Stimulated activated CD8-positive, alpha-beta memory T cell treated with anti-CD3 and anti-CD28 coated beads, Interleukin-12 subunit alpha, Interleukin-12 subunit beta, amount 100 ng/mL, for 24 hours (primary cell): ENCODE results near the gene UBE2G1.
A peak's percentile ranks its signal among the peaks of the same experiment; 100 is the strongest.
"Not testable (repeated sequence)": the region's sequence is repeated elsewhere in the genome, so short reads cannot be mapped to it uniquely, and the experiment has no call there.

ENCODE experiments used
- DNase-seq: peaks from one replicate; pipeline ENCODE4 v3.0.0-alpha.2; 2020; ENCODE audit errors: extremely low read depth

The UBE2G1 gene, protein sequence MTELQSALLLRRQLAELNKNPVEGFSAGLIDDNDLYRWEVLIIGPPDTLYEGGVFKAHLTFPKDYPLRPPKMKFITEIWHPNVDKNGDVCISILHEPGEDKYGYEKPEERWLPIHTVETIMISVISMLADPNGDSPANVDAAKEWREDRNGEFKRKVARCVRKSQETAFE

DNA sequence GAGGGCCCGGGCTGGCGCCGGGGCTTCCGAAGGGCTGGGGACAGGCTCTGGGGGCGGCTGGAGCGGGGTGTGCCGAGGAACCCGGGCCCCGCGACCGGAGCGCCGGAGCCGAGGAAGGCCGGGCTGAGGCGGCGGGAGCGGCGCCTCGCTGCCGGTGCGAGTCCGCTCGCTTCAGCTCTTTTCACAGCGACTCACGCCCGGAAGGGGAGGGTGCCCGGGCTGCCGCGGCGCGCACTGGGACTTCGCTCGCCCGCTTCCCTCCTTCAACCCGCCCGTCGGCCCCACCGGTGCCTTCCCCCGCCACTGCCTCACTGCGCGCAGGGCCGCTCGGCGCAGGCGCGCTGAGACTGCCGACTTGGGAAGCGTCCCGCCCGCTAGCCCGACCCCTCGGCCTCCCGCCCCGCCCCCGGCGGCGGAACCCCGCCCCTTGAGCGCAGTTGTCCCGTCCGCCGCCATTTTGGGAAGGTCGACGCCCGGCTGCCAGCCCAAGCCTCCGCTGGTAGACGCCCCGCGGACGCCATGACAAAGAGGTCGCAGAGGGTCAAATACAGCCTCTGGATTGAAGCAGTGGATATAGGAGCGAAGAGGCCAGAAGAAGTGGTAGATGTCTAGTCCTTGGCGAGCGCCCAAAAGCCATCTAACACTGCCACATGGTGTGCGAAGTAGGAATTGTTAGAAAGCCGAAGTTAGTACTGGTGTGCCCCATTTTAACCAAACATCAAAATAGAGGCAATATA is at the start of gene UBE2G1:
Gene UBE2G1, minus strand, starts transcription at position 349 of the 737 bp plus-strand sequence. CDS start 359 bp downstream, outside the sequence.
- DNase-seq = peak; percentile 98

DNA sequence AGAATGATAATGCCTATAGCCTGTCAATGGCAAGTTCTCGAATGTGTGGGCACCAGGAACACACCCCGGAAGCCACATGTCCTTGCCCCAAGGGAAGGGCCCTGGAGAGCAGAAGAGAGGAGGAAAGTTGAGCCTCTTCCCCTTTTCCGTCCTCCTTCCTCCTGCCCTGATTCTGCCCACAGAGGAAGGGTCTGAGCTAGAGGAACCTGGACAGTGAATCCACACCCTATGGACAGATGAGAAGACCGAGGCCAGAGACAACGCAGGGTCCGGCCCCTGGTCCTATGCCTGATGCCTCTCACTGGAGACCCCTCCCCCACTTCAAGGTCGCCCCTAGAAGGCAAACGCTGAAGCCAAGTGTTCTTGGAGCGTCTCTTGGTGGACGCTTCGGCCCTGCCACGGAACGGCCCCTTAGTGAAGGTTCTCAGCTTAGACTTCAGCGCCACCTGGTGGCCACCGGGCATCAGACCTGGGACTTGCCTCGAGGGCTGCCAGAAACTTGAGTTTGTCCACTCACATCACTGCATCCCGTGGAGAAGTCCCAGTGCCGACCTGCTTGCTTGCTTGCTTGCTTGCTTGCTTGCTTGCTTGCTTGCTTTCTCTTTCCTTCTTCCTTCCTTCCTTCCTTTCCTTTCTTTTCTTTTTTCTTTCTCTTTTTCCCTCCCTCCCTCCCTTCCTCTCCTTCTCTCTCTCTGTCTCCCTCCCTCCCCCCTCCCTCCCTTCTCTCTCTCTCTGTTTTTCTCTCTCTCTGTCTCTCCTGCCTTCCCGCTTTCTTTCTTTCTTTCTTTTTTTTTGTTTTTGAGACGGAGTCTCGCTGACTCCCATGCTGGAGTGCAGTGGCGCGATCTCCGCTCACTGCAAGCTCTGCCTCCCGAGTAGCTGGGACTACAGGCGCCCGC is 46.7 kb upstream of the UBE2G1 start:
- DNase-seq = peak; percentile 76

DNA sequence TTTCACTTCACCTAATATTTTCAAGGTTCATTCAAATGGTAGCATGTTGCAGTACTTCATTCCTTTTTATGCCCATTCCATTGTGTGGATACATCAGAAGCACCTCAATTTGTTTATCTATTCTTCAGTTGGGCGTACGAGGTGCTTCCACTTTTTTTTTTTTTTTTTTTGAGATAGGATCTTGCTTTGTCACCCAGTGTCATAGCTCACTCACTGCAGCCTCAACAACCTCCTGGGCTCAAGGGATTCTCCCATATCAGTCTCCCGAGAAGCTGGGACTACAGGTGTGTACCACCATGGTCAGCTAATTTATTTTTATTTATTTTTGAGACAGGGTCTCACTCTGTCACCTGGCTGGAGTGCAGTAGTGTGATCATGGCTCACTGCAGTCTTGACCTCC is 44.7 kb upstream of the UBE2G1 start:
- DNase-seq = no peak

DNA sequence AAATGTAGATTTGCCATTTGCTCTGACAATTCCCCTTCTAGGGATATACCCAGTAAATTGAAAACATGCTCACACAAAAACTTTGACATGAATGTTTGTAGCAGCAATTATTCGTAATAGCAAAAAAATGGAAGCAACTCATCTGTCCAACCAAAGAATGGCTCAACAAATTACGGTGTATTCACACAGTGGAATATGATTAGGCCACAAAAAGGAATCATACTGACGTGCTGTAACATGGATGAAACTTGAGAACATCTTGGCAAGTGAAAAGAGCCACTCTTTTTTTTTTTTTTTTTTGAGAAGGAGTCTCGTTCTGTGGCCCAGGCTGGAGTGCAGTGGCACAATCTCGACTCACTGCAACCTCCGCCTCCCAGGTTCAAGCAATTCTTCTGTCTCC is 43.2 kb upstream of the UBE2G1 start:
- no peak for DNase-seq

DNA sequence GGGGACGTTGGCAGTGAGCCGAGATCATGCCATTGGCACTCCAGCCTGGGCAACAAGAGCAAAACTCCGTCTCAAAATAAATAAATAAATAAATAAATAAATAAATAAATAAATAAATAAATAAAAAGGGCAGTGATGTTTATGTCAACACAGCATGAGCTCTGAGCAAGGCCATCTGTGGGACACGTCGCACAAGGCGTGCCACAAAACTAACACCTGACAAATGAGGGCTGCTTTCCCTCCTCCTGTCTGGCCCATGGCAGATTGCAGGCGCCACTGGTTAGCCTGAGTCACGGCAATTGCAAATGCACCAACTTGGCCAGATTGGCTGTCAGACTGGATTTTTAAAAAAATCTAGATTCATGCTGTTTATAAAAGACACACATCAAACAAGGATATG is 41.4 kb upstream of the UBE2G1 start:
- DNase-seq = no peak

DNA sequence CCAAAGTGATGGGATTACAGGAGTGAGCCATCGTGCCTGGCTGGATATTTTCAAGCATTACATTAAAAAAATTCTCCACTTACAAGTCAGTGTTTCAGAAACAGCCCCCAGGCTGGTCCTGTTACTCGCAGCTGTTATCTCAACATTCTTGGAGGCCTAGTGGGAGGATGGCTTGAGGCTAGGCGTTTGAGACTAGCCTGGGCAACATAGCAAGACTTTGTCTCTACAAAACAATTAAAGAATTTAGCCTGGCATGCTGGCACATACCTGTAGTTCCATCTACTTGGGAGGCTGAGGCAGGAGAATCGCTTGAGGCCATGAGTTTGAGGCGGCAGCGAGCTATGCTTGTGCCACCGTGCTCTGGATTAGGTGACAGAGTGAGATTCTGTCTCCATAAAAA is 40.7 kb upstream of the UBE2G1 start:
- DNase-seq = no peak

DNA sequence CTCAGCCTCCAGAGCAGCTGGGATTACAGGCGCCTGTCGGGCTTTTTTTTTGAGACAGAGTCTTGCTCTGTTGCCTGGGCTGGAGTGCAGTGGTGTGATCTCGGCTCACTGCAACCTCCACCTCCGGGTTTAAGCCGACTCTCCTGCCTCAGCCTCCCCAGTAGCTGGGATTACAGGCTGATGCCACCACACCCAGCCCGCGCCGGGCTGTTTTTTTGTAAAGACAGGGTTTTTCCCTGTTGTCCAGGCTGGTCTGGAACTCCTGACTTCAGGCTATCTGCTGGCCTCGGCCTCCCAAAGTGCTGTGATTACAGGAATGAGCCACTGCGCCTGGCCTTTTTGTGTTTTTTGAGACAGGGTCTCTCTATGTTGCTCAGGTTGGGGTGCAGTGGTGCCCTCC is 39.9 kb upstream of the UBE2G1 start:
- DNase-seq = no peak

DNA sequence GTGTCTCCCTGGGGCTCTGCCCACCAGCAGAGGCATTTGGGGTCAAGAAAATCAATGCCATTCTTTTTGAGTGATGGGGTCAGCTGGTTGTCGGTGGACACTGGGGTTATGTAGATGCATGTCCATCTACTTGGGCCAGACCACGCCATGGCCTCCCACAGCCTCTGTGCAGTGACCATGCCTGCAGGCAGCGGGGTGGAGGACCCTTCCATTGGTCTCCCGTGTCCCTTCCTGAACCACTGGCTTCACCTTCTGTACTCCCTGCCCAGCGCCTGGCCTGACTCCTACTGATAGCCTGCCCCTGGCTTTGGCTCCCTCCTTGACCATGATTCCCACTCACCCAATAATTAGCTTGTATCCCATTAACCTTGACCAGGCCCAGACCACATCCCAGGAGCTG is 39.2 kb upstream of the UBE2G1 start:
- DNase-seq = no peak

DNA sequence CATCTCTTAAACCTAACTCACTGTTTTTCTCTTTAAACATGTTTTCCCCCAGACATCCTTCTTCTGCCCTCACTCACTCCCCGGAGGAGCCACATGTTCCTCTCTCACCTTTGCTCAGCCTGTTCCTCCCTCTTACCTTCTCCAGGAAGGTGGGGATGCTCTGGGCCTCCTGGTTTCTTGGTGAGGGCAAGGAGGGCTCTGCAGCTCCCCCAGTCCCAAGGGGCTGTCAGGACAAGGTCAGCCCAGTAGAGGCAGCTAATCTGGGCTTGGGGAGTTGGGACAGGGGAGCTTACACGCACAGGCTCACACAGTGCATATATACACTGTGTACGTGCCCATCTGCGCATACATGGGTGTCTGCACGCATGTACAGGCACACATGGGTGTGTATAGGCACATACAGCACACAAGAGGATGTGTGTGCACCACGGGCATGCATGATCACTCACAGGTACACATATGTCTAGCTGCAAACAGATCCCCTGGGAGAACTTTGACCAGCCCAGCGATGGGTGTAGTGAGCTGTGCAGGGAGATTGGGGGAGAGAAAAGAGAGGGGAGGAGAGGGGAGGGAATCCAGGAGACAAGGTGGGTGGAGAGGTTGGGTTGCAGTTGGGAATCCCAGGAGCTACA is 38.7 kb upstream of the UBE2G1 start:
- no peak for DNase-seq

DNA sequence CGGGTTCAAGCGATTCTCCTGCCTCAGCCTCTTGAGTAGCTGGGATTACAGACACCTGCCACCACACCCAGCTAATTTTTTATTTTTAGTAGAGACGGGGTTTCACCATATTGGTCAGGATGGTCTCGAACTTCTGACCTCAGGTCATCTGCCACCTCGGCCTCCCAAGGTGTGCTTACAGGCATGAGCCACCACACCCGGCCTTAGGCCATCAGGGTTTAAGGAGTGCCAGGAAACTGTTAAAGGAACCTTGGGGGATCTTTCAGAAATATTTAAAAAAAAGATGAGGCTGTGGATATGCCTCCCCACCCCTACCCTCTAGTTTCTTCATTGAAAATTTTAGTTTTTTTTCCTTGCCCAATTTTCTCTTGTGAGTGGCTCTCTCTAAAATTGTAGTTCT is 31.4 kb upstream of the UBE2G1 start:
- no peak for DNase-seq

DNA sequence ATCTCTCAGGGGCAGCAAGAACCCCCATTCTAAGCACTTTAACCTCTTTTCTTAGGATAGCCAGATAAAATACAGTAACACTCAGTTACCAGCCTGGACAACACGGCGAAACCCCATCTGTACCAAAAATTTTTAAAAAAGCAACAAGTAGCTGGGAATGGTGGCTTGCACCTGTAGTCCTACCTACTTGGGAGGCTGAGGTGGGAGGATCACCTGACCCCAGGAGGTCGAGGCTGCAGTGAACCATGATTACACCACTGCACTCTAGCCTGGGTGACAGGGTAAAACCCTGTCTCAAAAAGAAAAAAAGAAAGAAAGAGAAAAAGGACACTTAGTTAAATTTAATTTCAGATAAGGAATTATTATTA is 28.6 kb upstream of the UBE2G1 start:
- no peak for DNase-seq

DNA sequence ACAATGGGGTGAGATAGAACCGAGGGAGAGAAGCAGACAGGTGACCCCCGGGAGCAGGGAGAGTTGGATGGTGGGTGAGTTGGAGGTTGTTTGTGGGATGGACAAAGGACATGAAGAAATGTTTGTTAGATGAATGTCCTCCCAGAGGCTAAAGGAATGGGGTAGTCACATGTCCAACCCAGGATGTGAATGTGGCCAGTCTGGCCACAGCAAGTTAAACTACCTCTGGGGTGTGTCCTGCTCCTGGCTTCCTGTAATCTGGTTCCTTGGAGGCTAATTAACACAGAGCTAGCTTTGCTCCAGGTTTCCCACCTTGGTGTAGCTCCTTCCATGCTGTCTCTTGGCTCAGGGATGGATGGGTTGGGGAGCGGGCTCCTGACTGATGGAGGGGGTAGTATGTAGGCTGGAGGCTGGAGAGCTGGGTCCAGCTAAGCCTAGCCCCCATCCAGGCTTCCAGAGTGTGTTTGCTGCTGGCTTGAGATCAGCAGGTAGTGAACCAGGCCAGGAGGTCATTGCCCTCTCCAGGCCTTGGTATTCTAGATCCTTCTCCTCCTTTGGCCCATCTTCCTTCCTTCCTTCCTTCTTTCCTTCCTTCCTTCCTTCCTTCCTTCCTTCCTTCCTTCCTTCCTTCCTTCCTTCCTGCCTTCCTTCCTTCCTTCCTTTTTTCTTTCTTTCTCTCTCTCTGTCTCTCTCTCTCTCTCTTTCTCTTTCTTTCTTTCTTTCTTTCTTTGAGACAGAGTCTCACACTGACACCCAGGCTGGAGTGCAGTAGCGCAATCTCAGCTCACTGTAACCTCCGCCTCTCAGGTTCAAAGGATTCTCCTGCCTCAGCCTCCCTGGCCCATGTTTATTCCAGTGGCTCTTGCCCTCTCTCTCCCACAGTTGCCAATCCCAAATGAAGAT is 28.0 kb upstream of the UBE2G1 start:
- no peak for DNase-seq

DNA sequence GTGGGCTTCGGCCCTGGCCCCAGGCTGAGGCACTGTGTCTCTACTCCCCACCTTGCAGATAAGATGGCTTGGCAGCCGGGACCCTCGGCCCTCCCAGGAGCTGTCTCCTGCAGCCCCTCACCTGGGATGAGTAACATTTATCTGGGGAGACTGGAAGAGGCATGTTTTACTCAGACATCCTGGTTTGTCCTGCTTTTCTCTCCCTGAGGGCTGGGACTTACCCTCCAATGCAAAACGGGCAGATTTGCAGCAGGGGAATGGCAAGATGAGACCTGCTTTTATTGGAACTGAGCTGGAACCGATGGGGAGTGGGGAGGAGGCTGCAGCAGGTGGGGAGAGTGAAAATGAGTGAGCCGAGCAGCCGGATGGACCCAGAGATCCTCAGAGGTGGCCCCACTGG is 27.3 kb upstream of the UBE2G1 start:
- DNase-seq = no peak

DNA sequence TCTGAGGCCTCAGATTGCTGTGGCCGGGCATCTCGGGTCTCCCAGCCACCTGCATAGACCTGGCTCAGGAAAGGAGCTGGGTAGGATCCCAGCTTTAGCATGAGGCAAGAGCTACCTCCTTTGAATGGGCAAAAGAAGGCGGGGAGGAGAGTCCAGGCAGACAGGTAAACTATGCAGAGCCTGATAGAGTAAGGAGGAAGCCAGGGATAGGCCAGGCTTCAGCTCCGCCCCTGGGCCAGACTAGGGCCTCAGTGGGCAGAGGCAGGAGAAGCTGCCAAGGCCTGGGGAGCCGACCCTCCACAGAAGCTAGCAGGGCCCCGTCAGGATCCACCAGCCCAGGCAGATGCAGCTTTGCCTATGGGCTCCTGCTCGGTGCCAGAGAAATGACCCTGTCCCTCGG is 22.6 kb upstream of the UBE2G1 start:
- no peak for DNase-seq

DNA sequence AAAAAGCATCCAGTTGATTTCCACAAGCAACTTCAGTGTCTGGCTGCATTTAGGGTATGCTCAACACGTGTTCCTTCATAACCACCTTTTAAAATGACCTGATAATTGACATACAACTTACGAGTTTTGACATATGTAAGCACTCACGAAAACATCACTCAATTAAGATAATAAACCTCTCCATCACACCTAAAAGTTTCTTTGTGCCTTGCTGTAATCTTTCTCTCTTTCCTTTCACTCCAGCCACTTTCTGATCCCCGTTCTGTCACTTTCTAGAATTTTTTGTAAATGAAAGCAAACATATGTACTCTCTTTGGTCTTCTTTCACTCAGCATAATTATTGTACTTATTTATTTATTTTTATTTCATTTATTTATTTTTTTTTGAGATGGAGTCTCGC is 20.7 kb upstream of the UBE2G1 start:
- no peak for DNase-seq

DNA sequence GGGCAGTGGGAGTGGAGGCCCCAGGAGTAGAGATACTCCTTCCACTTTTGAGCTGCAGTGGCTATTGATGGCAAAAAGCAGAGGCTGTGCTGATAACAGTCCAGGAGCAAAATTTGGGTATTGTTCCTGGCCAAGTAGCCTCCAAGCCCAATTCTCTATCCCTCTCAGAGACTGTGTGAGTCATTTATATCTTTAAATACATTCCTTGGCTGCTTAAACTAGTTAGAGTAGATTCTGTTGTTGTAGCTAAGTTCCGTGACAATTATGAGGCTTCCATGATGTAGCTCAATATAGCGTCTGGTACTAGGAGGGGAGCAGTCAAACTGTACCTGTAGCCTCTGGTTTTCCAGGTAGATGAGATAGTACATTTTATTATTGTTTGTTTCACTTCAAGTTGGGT is 19.9 kb upstream of the UBE2G1 start:
- no peak for DNase-seq

DNA sequence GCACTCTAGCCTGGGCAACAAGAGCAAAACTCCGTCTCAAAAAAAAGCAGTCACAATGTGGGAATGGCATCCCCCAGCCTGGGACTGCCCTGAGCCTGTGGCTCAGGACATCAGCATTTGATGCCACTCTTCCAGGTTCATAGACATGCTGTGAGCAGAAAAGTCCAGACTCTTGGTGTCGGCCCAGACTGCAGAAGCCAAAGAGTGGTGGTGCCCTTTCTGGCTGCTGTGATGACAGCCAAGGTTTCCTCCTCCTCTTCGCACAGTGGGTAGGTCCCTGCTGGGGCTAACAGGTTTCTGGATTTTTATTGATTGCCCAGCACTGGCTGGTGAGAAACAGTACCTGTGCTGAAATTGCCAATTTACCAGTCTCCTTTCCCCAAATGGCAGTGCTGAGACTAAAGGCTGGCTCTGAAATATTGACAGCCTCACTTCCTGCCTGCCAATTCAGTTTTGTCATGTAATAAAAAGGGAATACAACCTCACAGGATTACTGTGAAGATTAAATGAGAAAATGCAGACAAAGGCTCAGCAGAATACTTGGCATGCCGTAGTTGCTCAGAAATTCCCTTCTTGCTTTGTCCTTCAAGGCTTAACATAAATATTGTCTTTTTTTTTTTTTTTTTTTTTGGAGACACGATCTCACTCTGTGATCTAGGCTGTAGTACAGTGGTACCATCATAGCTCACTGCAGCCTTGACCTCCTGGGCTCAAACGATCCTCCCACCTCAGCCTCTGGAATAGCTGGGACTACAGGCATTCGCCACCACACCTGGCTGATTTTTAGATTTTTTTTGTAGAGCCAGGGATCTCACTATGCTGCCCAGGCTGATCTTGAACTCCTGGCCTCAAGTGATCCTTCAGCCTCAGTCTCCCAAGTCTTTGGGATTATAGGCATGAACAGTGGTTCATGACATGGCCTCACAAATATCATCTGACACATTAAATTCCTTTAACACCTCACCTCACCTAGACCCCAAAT is 15.5 kb upstream of the UBE2G1 start:
- DNase-seq = no peak

DNA sequence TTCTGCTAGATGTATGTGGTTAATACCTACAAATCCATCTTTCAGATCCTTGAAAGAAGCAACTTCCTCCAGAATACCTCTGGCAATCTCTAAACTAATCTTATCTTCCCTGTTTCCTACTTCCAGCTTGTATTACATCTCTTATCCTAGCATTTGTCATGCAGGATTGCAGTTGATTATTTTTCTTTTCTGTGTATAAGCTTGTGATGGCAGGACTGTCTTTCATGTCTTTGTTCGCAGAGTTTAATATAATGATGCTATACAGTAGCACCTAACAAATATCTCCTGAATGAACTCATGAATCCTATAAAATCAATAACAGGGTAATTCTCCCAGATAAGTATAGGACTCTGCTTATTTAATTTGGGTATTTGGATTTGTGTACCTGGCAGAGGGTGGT is 12.2 kb upstream of the UBE2G1 start:
- DNase-seq = no peak

DNA sequence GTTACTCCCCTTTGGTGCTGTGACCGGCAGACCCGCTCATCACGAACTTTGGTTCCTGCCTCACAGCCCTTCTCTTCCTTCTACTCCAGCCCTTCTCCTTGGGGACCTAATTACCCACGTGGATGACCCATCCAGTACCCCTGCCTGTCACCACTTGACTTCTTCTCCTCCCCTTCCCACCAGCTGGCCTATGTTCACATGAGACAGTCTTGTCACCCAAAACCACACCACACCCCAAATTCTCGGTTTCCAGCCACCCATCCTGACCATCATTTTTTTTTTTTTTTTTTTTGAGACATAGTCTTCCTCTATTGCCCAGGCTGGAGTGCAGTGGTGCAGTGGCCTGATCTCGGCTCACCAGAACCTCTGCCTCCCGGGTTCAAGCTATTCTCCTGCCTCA is 10.8 kb upstream of the UBE2G1 start:
- DNase-seq = not testable (repeated sequence)

DNA sequence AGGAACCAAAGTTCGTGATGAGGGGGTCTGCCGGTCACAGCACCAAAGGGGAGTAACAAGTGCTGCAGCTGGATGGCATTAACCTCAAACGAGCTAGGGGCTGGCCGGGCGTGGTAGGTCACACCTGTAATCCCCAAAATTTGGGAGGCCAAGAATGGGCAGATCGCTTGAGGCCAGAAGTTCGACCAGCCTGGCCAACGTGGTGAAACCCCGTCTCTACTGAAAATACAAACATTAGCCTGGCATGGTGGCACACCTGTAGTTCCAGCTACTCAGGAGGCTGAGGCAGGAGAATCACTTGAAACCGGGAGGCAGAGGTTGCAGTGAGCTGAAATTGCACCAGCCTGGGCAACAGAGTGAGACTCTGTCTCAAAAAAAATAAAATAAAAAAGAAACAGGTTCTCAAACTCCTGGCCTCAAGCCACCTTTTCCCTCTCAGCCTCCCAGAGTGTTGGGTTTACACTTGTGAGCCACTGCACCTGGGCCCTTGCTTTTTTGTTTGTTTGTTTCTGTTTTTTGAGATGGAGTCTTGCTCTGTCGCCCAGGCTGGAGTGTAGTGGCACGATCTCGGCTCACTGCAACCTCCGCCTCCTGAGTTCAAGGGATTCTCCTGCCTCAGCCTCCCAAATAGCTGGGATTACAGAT is 9.4 kb upstream of the UBE2G1 start:
- not testable (repeated sequence) for DNase-seq
